Measurements from ENCODE around the gene FUBP3.

Gene FUBP3

DNA sequence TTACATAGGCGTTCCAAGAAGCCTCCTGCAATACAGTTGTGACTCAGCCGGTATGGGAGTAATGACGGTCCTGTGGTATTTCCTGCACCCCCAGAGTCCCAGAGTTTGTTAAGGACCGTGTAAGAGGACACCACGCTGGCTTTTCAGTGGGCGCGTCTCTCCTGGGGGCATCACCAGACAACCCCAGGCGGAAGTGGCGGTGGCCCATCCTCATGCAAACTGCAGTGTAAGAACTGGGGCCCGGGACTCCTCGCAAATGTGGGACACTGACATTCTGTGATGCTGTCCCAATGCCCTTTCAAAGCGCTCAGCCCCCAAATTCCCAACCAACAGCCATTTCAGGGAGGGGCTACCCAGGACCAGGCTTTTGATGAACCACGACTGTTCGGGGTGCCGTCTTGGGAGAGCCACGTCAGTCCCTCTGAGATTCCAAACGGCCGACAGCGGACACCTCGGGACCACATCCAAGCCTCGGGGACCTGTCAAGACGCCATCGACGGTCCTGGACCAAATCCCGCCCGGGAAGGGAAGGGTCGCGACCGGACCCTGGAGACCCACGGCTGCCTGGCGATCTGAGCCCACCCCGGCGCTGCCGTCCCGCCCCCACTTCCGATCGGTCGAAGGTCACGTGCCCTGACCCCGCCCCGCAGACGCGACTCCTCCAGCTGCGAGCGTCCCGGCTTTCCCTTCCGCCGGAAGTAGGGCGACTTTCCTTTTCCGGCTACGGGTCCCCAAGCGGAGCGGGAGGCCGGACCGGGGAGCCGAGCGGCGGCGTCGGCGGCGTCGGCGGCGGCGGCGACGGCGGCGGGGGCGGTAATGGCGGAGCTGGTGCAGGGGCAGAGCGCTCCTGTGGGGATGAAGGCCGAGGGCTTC lies at the start of gene FUBP3:
Gene FUBP3 (plus strand): TSS at position 713 of the 873 bp plus-strand sequence. CDS start 104 bp downstream, at position 817.
- DNase-seq (ENCODE audit: low read depth) = peak; percentile 86

- peak; percentile 44 for DNase-seq (ENCODE audit: low read depth)
Observed at GRCh38 chr9:130530938-130531337, 48.4 kb upstream of the FUBP3 start.

DNA sequence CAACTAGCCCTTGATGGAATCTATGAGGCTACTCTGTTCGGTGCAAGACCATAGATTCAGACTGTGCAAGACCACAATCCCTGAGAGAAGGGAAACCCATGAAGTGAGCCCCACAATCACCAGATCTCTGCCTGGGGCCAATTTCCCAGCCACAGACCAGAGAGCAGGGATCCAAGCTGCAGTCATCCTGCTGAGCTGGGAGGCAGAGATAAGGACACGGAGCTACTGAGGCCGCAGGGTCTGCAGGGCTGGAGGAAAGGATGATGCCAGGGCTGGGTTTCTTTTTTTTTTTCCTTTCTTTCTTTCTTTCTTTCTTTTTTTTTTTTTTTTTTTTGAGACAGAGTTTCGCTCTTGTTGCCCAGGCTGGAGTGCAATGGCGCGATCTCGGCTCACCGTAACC lies 47.7 kb upstream of the FUBP3 start:
- DNase-seq (ENCODE audit: low read depth) = no peak

- no peak for DNase-seq (ENCODE audit: low read depth)
Observed at GRCh38 chr9:130532426-130533080, 46.8 kb upstream of the FUBP3 start.

- no peak for DNase-seq (ENCODE audit: low read depth)
Observed at GRCh38 chr9:130535818-130536521, 43.4 kb upstream of the FUBP3 start.

GRCh38 chr9:130536701-130537107 lies 42.7 kb upstream of the FUBP3 start:
- no peak for DNase-seq (ENCODE audit: low read depth)

DNA sequence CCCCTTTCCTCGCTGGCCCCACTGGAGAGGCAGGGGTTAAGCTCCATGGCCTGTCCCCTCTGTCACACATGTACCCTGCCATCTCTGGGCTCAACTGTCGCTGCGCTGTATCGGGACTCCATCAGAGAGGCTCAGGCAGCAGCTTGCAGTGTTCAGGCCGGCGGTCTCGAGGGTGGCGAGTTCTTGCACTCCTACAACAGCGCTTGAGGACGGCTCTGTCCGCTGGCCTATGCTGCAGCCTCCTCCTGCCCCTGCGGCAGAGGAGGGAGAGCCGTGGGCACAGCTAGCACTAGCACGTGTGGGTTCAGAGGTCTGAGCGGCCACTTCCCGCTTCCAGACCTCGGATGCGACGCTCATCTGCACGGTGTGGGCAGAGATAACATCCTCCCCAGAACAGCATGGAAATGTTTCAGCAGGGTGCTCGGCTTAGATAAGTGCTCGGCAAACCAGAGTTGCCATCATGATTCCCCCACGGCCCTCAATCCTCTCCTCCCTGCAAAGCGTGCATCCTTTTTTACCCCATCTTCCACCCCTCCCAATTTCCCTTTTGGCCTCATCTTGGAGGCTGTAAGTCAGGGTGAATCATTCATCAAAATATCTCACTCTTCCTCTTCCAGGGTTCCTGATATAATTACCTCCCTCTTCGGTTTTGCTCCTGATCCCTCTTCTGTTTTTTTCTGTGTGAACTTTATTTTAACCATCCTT lies 41.9 kb upstream of the FUBP3 start:
- no peak for DNase-seq (ENCODE audit: low read depth)

DNA sequence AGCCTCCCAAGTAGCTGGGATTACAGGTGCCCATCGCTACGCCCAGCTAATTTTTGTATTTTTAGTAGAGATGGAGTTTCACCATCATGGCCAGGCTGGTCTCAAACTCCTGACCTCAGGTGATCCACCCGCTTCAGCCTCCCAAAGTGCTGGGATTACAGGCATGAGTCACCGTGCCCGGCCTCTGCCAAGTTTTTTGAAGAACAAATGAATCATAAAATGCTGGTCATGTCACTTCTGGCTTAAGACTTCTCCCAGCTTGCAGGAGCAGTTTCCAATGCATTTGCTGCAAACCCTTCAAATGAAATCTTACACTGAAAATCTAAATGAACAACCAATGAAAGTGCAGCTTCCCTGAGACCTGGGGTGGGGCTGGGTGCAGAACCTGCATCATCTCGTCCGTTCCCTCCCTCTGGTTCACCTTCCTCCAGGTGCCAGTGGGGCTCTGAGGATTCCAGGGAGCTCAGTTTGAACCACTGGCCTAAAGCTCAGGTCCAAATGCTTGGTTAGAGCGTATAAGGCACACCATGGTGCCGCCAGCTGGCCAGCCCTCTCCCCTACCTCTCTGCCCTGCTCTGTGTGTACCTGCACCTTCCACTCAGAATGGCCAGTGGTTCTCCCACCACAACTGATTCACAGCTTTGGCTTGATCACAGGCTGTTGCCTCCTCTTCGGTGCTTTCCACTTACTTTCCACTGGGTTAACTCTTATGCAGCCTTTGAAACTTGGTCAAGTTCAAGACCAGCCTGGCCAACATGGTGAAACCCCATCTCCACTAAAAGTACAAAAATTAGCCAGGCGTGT lies 39.8 kb upstream of the FUBP3 start:
- peak; percentile 74 for DNase-seq (ENCODE audit: low read depth)

GRCh38 chr9:130541533-130541932 lies 37.8 kb upstream of the FUBP3 start:
- DNase-seq (ENCODE audit: low read depth) = no peak

DNA sequence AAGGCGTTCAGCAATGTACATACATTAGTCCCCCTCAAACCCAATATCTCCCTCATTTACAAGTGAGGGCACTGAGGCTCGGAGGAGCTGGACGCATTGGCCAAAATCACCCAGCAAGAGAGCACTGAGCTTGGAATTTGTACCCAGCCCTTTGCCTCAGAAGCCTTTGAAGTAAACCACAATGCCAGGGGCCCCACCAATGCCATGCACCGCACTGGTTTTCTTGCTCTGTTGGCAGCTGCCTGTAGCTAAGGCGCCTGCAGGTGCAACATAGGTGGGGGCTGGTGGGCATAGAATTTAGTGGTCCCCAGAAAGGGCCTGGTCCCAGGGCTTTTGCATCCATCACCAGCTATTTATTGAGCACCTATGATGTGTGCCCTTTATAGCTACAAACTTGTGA lies 37.3 kb upstream of the FUBP3 start:
- no peak for DNase-seq (ENCODE audit: low read depth)

DNA sequence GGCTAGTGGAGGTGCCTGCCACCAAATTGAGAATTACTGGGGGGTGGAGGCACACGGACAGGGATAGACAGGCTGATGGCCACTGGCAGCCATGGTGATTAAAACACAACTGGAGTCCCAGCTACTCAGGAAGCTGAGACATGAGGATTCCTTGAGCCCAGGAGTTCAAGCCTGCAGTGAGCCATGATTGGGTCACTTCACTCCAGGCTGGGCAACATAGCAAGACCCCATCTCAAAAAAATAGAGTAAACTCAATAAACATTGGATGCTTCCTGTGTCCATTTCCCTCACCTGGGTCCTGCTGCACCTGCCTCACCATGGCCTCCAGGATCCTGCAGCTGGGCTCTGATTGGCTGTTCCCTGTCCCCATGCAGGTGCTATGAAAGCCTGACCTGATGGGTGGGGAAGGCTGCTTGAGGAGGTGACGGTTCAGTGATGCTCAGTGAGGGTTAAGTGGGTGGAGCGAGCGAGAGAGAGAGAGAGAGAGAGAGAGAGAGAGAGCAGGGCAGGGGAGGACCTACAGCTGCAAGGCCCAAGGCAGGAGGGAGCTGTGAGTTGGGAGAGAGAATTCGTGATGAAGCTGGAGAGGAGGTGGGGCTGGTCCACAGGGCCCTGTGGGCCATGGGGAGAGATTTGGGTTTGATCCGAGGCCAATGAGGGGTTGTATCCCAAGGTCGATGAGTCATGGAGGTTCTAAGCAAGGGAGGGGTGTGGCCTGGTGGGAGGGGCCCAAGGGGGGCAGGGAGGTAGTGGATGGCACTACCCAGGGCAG lies 36.7 kb upstream of the FUBP3 start:
- DNase-seq (ENCODE audit: low read depth) = no peak

- DNase-seq (ENCODE audit: low read depth) = no peak
Observed at GRCh38 chr9:130543368-130543767, 36.0 kb upstream of the FUBP3 start.

- no peak for DNase-seq (ENCODE audit: low read depth)
Observed at GRCh38 chr9:130543859-130544258, 35.5 kb upstream of the FUBP3 start.

GRCh38 chr9:130544364-130544763 lies 35.0 kb upstream of the FUBP3 start:
- no peak for DNase-seq (ENCODE audit: low read depth)

DNA sequence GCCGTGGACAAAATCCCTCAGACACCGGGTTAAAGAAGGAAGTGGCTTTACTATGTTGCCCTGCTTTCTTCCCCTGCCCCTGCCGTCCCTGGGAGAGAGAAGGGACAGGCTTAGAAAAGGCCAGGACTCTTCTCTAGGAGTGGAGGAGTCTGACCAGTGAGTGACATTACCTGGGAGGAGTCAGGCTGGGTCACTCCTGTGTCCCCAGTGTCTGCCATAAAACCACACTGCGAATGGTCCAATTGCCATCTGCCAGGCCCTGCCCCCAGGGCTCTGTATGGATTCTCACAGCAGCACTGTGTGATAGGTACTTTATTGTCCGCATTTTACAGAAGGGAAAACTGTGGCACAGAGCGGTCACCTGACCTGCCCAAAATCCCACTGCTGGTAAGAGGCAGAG lies 31.3 kb upstream of the FUBP3 start:
- no peak for DNase-seq (ENCODE audit: low read depth)

DNA sequence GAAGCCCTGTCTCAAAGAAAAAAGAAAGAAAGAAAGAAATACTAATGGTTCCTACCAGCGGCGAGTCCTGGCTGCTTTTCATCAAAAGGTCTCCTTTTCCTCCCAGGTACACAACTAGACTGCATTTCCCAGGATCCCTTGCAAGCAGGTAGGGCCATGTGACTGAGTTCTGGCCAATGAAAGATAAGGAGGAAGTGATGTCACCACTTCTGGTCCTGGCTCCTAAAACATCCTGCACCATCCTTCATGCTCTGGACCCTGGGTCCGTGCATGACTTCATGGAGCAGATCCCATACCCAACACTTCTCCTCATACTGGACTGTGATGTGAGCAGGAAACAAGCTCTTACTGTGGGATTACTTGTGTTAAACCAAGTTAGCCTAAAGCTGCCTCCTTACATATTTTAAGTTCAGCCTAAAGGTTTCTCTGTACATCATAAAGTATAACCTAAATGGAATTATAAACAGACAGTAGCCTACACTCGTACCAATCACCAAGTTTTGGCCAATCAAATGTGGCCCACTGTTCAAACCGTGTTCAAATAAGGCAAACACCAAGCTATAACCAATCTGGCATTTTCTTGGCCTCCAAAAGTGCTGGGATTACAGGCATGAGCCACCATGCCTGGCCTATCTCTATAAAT lies 30.2 kb upstream of the FUBP3 start:
- no peak for DNase-seq (ENCODE audit: low read depth)

- no peak for DNase-seq (ENCODE audit: low read depth)
Observed at GRCh38 chr9:130554606-130555005, 24.8 kb upstream of the FUBP3 start.

DNA sequence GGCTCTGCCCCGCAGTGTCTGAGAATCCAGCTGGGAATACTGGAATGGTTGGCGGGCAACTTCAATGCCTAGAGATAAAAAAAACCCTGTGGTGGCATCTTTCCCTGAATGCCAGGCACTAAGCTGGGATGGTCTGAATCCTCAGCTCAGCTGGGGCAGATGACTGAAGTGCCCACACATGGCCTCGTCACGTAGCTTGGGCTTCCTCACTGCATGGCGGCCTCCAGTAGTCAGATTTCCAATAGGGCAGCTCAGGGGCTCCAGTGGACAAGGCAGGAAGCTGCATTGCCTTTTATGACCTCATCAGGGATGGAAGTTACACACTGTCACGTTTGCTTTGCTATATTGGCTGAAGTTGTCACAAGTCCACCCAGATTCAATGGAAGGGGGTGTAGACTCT lies 24.3 kb upstream of the FUBP3 start:
- no peak for DNase-seq (ENCODE audit: low read depth)

- DNase-seq (ENCODE audit: low read depth) = no peak
Observed at GRCh38 chr9:130555968-130556367, 23.4 kb upstream of the FUBP3 start.
